Liver (tissue), 3 donors: ENCODE data around the gene CARD19.

Source experiments
- FOXA1 ChIP-seq: IDR thresholded peaks from 2 replicates; pipeline ENCODE4 v1.6.1; 2016; ENCODE audit warnings: antibody characterized with exemption
- GABPA ChIP-seq, 2 donors: IDR thresholded peaks in 1 of 2; conservative IDR thresholded peaks in 1 of 2; 2 replicates each; pipeline ENCODE4 v1.6.1; 2016; ENCODE audit warnings: antibody characterized with exemption in 2 of 2, mild to moderate bottlenecking in 1 of 2, moderate library complexity in 1 of 2
- JUND ChIP-seq, 2 donors: IDR thresholded peaks; 2 replicates each; pipeline ENCODE4 v1.6.1; 2016; ENCODE audit warnings: antibody characterized with exemption in 2 of 2
- NR2F2 ChIP-seq: IDR thresholded peaks from 2 replicates; pipeline ENCODE4 v1.6.1; 2016; ENCODE audit warnings: antibody characterized with exemption
- RXRA ChIP-seq, 2 donors: IDR thresholded peaks; 2 replicates each; pipeline ENCODE4 v1.6.1; 2017 to 2018; ENCODE audit warnings: antibody characterized with exemption in 2 of 2, mild to moderate bottlenecking in 1 of 2
- TAF1 ChIP-seq: conservative IDR thresholded peaks from 2 replicates; pipeline ENCODE4 v1.6.1; 2016; ENCODE audit warnings: antibody characterized with exemption, mild to moderate bottlenecking
- TF ChIP-seq, protein P1 (sequence below): fragments of 150-350 bp; IDR thresholded peaks from 2 replicates; pipeline ENCODE4 v1.5.1; 2017; ENCODE audit warnings: improper control_type of control experiment, low read depth, low read length; ENCODE audit not compliant: missing input control
- TF ChIP-seq, protein P2 (sequence below): IDR thresholded peaks from 2 replicates; pipeline ENCODE4 v1.6.1; 2016; ENCODE audit warnings: antibody characterized with exemption, mild to moderate bottlenecking
- donor health status: healthy.
- donor health status: healthy.

DNA sequence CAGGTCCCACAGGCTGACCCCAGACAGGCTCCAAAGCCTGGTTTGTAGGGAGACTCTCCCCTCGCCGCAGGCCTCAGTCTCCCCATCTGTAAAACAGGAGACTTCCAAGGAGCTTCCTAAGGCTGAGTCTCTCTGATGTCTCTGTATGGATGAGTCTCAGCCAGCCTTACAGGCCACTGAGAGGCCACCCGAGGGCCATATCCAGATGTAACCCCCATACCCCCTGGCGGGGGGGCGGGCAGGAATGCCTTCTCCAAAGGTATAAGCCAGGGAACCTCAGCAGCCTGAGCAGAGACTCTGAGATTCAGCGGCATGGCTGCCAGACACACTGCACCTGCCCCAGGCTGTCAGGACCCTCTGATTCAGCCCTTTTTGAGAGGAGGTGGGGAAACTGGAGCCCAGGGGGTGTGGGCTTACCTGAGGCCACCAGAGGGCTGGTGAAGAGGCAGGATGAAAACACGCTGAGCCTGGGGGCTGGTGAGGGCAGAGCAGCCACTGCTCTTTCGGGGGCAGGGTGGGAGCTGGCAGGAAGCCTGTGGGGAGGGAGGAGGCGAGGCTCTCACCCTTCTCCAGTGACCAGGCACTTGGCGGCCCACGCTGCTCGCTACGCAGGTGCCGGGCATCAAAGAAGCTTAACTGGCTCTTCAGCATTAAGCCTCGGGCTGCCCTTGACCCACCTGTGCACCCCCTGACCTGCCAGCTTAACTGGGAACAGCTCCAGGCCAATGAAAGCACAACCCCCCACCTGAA is 43.1 kb upstream of the CARD19 start:
- TF ChIP-seq TAF1 (no peak), GABPA (IDR thresholded peaks at IDR 0.05 in 1 of 2, conservative IDR thresholded peaks at IDR 0.05 in 1 of 2) (no peak), NR2F2 (no peak), JUND (IDR thresholded peaks at IDR 0.05) (no peak), FOXA1 (no peak), RXRA (IDR thresholded peaks at IDR 0.05) (no peak)
- TF ChIP-seq, protein P1, sequence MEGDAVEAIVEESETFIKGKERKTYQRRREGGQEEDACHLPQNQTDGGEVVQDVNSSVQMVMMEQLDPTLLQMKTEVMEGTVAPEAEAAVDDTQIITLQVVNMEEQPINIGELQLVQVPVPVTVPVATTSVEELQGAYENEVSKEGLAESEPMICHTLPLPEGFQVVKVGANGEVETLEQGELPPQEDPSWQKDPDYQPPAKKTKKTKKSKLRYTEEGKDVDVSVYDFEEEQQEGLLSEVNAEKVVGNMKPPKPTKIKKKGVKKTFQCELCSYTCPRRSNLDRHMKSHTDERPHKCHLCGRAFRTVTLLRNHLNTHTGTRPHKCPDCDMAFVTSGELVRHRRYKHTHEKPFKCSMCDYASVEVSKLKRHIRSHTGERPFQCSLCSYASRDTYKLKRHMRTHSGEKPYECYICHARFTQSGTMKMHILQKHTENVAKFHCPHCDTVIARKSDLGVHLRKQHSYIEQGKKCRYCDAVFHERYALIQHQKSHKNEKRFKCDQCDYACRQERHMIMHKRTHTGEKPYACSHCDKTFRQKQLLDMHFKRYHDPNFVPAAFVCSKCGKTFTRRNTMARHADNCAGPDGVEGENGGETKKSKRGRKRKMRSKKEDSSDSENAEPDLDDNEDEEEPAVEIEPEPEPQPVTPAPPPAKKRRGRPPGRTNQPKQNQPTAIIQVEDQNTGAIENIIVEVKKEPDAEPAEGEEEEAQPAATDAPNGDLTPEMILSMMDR, result no peak
- TF ChIP-seq, protein P2, sequence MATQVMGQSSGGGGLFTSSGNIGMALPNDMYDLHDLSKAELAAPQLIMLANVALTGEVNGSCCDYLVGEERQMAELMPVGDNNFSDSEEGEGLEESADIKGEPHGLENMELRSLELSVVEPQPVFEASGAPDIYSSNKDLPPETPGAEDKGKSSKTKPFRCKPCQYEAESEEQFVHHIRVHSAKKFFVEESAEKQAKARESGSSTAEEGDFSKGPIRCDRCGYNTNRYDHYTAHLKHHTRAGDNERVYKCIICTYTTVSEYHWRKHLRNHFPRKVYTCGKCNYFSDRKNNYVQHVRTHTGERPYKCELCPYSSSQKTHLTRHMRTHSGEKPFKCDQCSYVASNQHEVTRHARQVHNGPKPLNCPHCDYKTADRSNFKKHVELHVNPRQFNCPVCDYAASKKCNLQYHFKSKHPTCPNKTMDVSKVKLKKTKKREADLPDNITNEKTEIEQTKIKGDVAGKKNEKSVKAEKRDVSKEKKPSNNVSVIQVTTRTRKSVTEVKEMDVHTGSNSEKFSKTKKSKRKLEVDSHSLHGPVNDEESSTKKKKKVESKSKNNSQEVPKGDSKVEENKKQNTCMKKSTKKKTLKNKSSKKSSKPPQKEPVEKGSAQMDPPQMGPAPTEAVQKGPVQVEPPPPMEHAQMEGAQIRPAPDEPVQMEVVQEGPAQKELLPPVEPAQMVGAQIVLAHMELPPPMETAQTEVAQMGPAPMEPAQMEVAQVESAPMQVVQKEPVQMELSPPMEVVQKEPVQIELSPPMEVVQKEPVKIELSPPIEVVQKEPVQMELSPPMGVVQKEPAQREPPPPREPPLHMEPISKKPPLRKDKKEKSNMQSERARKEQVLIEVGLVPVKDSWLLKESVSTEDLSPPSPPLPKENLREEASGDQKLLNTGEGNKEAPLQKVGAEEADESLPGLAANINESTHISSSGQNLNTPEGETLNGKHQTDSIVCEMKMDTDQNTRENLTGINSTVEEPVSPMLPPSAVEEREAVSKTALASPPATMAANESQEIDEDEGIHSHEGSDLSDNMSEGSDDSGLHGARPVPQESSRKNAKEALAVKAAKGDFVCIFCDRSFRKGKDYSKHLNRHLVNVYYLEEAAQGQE, result no peak
